ENCODE data around the gene PEF1.
A peak's percentile ranks its signal among the peaks of the same experiment; 100 is the strongest.

- TF ChIP-seq CTCF (IDR thresholded peaks at IDR 0.05; ENCODE audit: low read length) (peak; percentile 78), EZH2 (optimal IDR thresholded peaks at IDR 0.05; ENCODE audit: low read depth, low read length) (no peak)
These were observed 19.2 kb upstream of the PEF1 start for GRCh38 chr1:31663622-31664452.
